Pancreas (tissue), 10 donors: ENCODE measurements around the gene NFE2L2. TPM values are rescaled to one million over a fixed set of nuclear protein-coding genes. Genes with fewer than 3 reads are reported as not detected.

Experiments
- ATAC-seq, 4 donors: fragments of 200-7000 bp; cut with Tn5 transposase; one replicate each; pipeline versions ENCODE4 v1.8.0 to v1.9.1; 2020; ENCODE audit warnings: mild to moderate bottlenecking in 4 of 4, moderate library complexity in 4 of 4
- DNase-seq, 6 donors: peaks; one replicate each; pipeline ENCODE4 v3.0.0-alpha.2; 2020
- FAIRE-seq: peaks from 2 replicates; lab custom pipeline; 2012; peaks lifted over from hg19 to GRCh38; lab: Jason Lieb, UNC
- H3K27ac ChIP-seq, 4 donors: fragments of 200-600 bp; sonication (generic); 1 replicate in 3 of 4; 2 replicates in 1 of 4; pipeline versions ENCODE4 v1.5.0 to v1.8.0; 2020
- H3K27me3 ChIP-seq, 4 donors: fragments of 200-600 bp; one replicate each; pipeline ENCODE4 v1.8.0; 2021
- H3K36me3 ChIP-seq, 3 donors: fragments of 200-600 bp; sonication (generic) in 1 of 3; one replicate each; pipeline versions ENCODE4 v1.5.0 to v1.8.0; 2020 to 2021
- H3K4me1 ChIP-seq, 3 donors: fragments of 200-600 bp; one replicate each; pipeline ENCODE4 v1.8.0; 2021
- H3K4me3 ChIP-seq, 4 donors: fragments of 200-600 bp; sonication (generic) in 2 of 4; one replicate each; pipeline versions ENCODE4 v1.5.0 to v1.8.0; 2020 to 2021
- H3K9me3 ChIP-seq, 4 donors: fragments of 200-600 bp; one replicate each; pipeline ENCODE4 v1.8.0; 2021
- WGBS, 2 donors: extraction: QIAGEN DNeasy Blood & Tissue Kit; methylation state at CpG; one replicate each; pipeline ENCODE4 v1.1.7; 2013; 5-methylcytosine and 5-hydroxymethylcytosine counted together
- intact Hi-C, 3 donors: fragments of 100-400 bp; cut with DNase I; formaldehyde crosslinking; loops; one replicate each; pipeline versions ENCODE4 v1.11.1 to v1.14.2; 2022
- polyA plus RNA-seq, 2 donors: library from polyadenylated mRNA; stranded (reverse); fragments of 200-250 nt; gene quantifications; one replicate each; pipeline ENCODE4 v1.2.3, GENCODE V29; 2013
- total RNA-seq, 6 donors: library from RNA; stranded (reverse); fragmentation: NEBNext Ultra II Directional in 4 of 6; extraction: Animal tissue kit (Norgen Biotek cat#: 25700) in 4 of 6; gene quantifications; one replicate each; pipeline versions ENCODE4 v1.2.1 to v1.2.4, GENCODE V29; 2021 to 2023
- TF ChIP-seq, protein P1 (sequence below), 4 donors: fragments of 200-600 bp; sonication (generic) in 3 of 4; IDR thresholded peaks; one replicate each; pipeline versions ENCODE4 v1.5.0 to v1.8.0; 2021; ENCODE audit warnings: antibody characterized with exemption in 4 of 4
- donor health status: healthy with polysubstance abuse.
- donor health status: DM: no; HTN: no; CAD: no; lungs with moderate emphysema.
- donor health status: DM: no; HTN: no; CAD: no.
- donor health status: control.
- donor health status: control.
- donor health status: Bipolar disorder and iron deficiency.
- donor health status: DM: yes; HTN: yes; CAD: no.
- donor health status: DM: no; HTN: no; CAD: no.
- donor health status: DM: no; HTN: no; CAD: no.
- donor health status: DM: yes; HTN: yes; CAD: no.

NFE2L2 gene
- total and polyA plus RNA-seq, 8 donors, result 20.8 to 48.4 (median 30.8) TPM

DNA sequence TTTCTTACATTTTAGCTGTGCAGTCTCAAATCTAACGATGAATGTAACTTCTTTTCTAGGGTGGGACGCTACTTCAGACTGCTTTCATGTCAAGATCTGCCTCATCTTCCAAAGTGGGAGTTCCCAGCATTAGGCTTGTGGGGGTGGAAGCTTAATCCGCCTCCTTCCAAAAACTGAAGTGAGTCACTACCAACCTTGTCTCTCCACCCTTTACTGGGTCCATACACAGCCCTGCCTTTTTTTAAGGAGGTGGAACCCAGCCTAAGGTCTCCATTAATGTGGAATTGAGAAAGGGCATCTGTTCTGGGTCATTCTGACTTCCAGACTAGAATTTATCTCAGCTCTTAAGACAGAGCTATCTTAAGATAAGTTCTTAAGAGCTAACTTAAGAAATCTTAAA lies 42.0 kb upstream of the NFE2L2 start:
- peak in 1 of 4 donors; percentile 26 for ATAC-seq
- no peak for FAIRE-seq
- no peak overlapping the region for H3K27ac ChIP-seq
- WGBS, 2 donors, result 84 to 89% methylated on average over 3 of the region's 3 CpGs
- H3K36me3 ChIP-seq, result no peaks in the 10 kb centered on the region
- DNase-seq, result no peak
- no peaks in the 10 kb centered on the region for H3K4me1 ChIP-seq
- no peak overlapping the region for H3K4me3 ChIP-seq
- no peaks in the 10 kb centered on the region for H3K27me3 ChIP-seq
- TF ChIP-seq, protein P1, sequence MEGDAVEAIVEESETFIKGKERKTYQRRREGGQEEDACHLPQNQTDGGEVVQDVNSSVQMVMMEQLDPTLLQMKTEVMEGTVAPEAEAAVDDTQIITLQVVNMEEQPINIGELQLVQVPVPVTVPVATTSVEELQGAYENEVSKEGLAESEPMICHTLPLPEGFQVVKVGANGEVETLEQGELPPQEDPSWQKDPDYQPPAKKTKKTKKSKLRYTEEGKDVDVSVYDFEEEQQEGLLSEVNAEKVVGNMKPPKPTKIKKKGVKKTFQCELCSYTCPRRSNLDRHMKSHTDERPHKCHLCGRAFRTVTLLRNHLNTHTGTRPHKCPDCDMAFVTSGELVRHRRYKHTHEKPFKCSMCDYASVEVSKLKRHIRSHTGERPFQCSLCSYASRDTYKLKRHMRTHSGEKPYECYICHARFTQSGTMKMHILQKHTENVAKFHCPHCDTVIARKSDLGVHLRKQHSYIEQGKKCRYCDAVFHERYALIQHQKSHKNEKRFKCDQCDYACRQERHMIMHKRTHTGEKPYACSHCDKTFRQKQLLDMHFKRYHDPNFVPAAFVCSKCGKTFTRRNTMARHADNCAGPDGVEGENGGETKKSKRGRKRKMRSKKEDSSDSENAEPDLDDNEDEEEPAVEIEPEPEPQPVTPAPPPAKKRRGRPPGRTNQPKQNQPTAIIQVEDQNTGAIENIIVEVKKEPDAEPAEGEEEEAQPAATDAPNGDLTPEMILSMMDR (IDR thresholded peaks at IDR 0.05), result no peak
- H3K9me3 ChIP-seq, result no peaks in the 10 kb centered on the region
- intact Hi-C loops, result no loop called here

DNA sequence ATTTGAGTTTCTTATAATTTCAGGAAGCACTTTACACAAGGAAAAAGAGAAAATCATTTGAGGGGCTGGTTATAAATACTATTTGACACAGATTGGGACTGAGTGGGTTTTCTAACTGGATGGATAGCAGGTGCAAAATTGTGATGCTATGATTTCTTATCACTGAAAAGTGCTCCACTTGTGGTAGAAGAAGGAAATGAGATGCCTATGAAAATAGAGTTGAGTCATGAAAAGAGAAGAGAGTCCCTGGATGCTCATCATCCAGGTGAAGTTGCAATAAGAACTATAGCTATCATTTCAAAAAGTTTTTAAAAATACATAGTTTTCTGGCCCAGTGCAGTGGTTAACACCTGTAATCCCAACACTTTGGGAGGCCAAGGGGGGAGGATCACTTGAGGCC lies 39.4 kb upstream of the NFE2L2 start:
- H3K36me3 ChIP-seq, result no peaks in the 10 kb centered on the region
- no peak overlapping the region for H3K27ac ChIP-seq
- TF ChIP-seq, protein P1 (IDR thresholded peaks at IDR 0.05), result no peak
- H3K4me1 ChIP-seq, result no peaks in the 10 kb centered on the region
- no peak for ATAC-seq
- H3K9me3 ChIP-seq, result no peaks in the 10 kb centered on the region
- no peak overlapping the region for H3K4me3 ChIP-seq
- FAIRE-seq, result no peak
- intact Hi-C loops, result no loop called here
- H3K27me3 ChIP-seq, result no peaks in the 10 kb centered on the region
- no peak for DNase-seq

DNA sequence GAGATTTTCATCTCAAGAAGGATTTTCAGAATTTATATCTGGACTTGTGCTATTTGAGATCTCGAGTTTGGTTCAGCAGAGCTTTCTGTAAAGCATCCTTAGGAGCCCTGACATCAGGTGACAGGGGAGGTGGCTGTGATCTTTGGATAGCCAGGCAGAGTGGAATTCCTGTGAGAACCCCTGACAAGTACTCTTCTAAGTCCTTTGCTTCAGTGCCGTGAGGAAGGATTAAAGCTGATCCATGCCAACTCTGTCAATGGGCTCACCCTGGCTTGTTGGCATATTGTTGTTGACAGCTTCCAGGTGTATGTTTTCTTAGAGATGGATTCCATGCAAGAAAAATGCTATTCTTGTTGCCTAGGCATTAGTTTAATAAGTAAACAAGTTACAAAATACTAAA lies 38.0 kb upstream of the NFE2L2 start:
- WGBS, 2 donors, result 48 to 59% methylated on average over 2 of the region's 2 CpGs
- no peak for DNase-seq

DNA sequence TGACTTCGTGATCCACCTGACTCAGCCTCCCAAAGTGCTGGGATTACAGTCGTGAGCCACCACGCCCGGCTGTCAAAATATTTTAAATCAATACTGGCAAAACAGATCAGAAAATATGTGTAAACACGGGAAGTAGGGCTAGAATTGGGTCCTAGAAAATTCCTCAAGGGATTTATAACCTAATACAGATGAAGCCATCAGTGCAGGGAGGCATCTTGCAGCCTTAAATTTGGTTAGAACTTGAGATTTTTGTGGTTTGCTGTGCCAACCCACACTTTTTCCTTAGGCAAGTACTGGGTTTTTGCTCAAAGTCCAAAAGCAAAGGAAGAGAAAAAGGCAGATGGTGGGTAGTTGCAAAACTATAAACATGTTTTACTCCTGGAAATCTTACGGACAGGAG lies 33.7 kb upstream of the NFE2L2 start:
- Histone ChIP-seq H3K27ac (no peak overlapping the region), H3K4me1 (no peaks in the 10 kb centered on the region), H3K36me3 (no peaks in the 10 kb centered on the region), H3K27me3 (no peaks in the 10 kb centered on the region), H3K4me3 (no peak overlapping the region), H3K9me3 (no peaks in the 10 kb centered on the region)
- no peak for FAIRE-seq
- intact Hi-C loops, result loop anchor here in 1 of 3 donors (10.0 kb wide), 1 partner anchor 133 kb away; no protein-coding TSS in a partner anchor
- TF ChIP-seq, protein P1 (IDR thresholded peaks at IDR 0.05), result no peak
- ATAC-seq, result no peak
- WGBS, 2 donors, result 60 to 86% methylated on average over 6 of the region's 6 CpGs
- DNase-seq, result no peak

More for the DNA sequence above, 38.0 kb upstream of the NFE2L2 start:
- Histone ChIP-seq H3K27me3 (no peaks in the 10 kb centered on the region), H3K4me1 (no peaks in the 10 kb centered on the region), H3K27ac (no peak overlapping the region), H3K4me3 (no peak overlapping the region), H3K9me3 (no peaks in the 10 kb centered on the region), H3K36me3 (no peaks in the 10 kb centered on the region)
- intact Hi-C loops, result no loop called here
- ATAC-seq, result no peak
- TF ChIP-seq, protein P1 (IDR thresholded peaks at IDR 0.05), result no peak
- FAIRE-seq, result no peak

DNA sequence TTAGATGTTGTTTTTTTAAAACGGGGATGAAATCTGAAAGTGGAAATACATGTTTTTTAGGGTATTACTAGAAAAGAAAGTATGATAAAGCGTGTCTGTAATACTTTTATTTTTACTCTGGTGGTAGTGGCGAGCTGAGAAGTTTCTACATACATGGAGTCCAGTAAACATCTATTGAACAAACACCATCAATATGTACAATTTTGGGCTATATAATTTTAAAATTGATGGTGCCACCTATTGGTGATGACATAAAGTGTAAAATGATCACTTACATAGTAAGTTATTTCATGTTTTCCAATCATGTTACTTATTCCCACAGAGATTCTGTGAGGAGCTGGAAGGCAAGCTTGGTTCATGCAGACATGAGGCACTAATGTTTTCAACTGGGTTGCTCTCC lies 31.5 kb upstream of the NFE2L2 start:
- Histone ChIP-seq H3K9me3 (no peaks in the 10 kb centered on the region), H3K36me3 (no peaks in the 10 kb centered on the region), H3K4me3 (no peak overlapping the region), H3K4me1 (no peaks in the 10 kb centered on the region), H3K27ac (no peak overlapping the region), H3K27me3 (no peaks in the 10 kb centered on the region)
- 35 to 48% methylated on average over 3 of the region's 3 CpGs for WGBS, 2 donors
- FAIRE-seq, result peak; percentile 47
- intact Hi-C loops, result loop anchor here in 1 of 3 donors (10.0 kb wide), 1 partner anchor 131 kb away; no protein-coding TSS in a partner anchor
- DNase-seq, result no peak
- TF ChIP-seq, protein P1 (IDR thresholded peaks at IDR 0.05), result peak in 1 of 4 donors; percentile 19
- ATAC-seq, result peak in 3 of 4 donors; percentile 61 to 73 (median 68)
